ENCODE data around the gene CD8B2.
A peak's percentile ranks its signal among the peaks of the same experiment; 100 is the strongest.
"Not testable (repeated sequence)": the region's sequence is repeated elsewhere in the genome, so short reads cannot be mapped to it uniquely, and the experiment has no call there.

The CD8B2 gene

DNA sequence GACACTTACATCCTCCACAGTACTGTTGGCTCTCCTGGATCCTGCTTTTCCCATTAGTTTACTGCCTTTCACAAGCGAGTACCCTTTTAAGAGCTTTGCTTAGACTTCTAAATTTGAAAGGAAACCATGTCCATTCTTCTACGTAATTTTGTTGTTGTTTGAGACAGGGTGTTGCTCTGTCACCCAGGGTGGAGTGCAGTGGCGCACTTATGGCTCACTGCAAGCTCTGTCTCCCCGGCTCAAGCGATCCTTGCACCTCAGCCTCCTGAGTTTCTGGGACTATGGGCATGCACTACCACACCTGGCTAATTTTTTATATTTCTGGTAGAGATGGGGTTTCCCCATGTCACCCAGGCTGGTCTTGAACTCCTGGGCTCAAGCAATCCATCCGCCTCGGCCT lies 24.8 kb downstream of the CD8B2 start:
- DNase-seq (ENCODE audit: low read depth) = peak; percentile 6

DNA sequence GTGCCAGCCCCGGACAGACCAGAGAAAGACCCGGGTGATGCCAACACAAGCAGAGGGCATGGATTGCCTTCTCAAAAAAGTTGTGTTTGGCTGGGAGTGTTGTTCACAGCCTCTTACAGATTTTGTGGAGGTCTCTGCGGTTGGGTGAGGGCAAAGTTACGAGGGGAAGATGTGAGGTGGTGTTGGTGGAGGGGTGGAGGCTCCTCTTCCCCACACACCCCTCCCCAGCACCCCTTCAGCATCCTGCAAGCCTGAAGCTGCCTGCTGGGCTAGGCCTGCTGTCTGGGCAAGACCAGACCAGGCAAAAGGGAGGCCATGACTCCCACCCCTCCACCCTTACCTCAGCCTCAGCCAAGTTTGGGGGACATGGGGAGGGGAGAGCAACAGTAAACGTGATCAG lies 26.2 kb downstream of the CD8B2 start:
- not testable (repeated sequence) for DNase-seq (ENCODE audit: low read depth)

DNA sequence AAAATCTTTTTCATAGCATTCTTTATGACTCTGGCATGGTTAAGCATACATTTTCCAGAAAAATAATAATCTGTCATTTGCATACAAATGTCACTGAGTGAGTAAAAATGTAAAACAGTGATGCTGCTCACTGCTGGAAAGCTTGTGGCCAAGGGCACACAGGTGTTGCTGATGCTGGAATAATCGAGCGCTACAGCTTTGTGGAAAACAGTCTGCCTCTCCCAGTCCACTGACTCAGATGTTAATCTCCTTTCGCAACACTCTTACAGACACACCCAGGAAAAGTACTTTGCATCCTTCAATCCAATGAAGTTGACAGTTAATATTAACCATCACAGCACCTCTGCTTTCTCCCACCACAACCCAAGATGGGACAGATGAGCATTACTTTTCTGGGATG lies 27.7 kb downstream of the CD8B2 start:
- peak; percentile 3 for DNase-seq (ENCODE audit: low read depth)

DNA sequence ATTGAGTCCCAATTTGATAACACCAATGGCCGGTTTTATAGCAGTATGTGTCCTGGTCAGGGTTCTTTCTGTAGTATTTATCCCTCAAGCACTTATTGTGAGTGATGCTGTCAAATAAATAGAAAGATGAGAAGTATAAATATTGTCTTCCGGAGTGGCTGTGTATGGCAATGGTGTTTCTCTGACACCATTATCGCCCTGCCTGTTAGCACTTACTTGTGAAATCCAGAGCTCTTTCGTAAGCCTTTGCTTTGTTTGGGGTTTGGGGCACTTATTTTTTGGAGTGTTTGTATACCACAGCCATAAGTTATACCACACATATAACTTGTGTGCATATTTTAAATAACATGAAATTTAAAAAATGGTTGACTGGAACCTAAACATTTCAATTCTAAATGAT lies 29.3 kb downstream of the CD8B2 start:
- no peak for DNase-seq (ENCODE audit: low read depth)

DNA sequence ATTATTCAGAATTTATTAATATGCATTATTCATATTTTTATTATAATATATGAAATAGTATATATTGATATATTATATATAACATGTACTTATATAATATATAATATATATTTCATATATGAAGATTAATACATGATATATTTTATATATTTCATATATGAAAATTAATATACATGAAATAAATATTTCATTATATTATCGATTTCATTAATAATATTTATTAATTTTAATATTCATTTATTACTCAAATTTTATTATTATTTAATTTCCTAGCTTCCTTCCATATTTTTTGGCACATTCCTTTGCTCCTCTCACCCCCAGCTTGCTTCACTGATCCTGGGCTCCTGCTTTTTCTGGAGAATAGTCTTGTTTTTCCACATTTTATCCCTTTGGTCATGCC lies 29.7 kb downstream of the CD8B2 start:
- DNase-seq (ENCODE audit: low read depth) = no peak

DNA sequence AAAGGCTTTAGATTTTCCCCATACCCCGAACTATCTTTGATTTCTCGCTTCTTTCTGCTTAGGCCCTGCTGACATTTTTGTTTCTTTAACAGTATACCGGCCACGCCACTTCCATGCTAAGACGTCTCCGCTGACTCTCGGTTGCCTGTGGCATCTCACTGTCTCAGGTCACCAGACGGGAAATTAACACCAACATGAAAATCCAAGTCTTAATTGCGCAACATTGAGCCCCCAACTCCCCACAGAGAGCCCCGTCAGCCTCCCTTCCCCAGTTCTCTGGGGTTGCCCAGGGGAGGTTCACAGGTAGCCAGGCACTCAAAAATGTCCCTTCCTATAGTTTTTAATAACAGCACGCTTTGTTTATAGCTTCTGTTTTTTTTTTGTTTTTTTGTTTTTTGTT lies 30.2 kb downstream of the CD8B2 start:
- DNase-seq (ENCODE audit: low read depth) = no peak

DNA sequence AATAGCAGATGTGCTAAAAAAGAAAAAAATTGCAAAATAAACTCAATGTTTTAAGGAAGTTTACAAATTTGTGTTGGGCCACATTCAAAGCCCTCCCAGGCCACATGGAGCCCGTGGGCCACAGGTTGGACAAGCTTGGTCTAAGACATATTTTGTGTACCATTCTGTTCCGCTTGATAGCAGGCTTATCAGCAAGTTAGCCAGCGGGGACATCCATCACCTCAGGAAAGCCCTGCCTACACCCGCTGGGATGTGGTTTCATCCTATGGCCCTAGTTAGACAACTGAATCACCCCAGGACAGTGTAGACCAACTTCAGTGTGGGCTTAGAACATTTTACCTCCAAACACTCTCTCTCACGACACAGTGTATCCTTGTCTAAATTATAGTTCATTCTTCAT lies 32.6 kb downstream of the CD8B2 start:
- no peak for DNase-seq (ENCODE audit: low read depth)

DNA sequence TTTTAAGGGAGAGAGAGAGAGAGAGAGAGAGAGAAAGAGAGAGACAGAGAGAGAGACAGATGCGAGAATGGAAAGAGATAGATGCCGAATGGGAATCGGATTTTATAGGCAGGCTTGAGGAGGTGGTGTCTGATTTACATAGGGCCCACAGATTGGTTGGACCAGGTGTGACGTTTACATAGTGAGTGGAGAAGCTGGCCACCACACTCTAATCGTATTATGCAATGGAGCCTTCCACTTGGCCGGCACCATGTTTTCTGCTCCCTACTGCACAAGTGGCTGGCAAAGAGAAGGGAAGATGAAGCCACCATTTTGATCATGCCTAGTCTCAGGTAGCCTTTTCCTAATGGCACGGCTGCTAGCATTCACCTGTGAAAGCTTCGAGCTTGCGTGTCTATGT lies 33.9 kb downstream of the CD8B2 start:
- no peak for DNase-seq (ENCODE audit: low read depth)

DNA sequence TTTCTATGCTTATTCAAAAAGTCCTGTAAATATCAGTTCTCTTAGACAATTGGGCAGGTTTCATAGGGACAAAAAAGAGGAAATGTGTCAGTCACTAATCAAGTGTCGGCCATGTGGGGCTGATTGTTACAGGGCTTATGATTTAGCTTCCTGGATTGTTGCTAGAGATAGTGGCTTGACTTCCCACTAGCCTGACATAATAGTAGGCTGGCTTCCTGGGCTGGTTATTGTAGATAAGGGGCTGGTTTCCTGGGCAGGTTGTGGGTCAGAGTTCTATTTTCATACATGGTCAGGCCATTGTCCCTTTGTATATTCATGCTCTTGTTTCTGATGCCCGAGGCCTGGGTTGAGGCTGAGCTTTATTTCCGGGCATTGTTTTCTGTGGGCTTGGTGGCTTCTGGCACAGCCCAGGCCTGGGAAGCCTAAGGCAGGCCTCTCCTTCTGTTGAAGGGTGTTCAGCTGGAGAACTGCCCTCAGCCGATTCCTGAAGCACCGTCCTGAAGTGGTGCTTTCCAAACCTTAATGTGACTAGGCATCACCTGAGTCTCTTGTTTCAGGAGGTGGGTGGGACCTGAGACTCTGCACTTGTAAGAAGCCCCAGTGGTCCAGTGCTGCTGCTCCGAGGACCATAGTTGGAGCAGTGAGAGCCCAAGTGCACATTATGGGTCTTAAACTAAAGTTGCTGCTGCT lies 37.0 kb downstream of the CD8B2 start:
- no peak for DNase-seq (ENCODE audit: low read depth)

DNA sequence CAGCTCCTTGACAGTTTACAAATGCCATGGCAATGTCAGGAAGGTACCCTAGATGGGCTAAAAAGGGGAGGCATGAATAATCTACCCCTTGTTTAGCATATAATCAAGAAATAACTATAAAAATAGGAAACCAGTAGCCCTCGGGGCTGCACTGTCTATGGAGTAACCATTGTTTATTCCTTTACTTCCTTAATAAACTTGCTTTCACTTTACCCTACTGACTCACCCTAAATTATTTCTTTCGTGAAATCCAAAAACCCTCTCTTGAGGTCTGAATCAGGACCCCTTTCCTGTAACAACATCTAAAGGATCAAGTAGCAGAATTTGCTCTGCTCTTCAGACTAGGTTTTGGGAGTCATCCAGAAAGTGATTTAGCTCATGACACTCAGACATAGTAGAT lies 43.7 kb downstream of the CD8B2 start:
- DNase-seq (ENCODE audit: low read depth) = no peak

DNA sequence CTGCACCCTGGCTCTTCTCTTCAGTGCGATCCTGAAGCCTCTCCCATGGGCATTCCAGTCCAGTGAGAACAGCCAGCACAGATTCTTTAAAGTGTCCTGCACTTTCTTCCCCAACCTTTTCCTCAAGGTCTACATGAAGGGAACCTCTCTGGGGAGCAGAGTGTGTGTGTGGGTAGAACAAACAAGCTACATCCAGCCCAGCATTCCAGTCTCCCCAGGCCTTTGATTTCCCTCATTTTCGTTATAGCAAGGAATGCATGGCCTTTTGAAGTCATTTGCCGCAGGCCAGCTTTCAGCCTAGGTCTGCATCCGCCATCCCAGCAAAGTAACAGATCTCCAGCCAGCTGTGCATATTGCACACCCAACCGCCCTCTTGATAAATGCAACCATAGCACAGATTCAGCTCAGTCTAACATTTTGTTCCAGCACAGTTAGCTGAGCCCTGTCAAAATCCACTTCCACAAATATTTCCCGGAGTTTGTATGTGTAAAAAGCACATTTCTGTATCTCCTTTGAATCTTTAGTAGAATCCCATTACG lies 44.6 kb downstream of the CD8B2 start:
- no peak for DNase-seq (ENCODE audit: low read depth)

DNA sequence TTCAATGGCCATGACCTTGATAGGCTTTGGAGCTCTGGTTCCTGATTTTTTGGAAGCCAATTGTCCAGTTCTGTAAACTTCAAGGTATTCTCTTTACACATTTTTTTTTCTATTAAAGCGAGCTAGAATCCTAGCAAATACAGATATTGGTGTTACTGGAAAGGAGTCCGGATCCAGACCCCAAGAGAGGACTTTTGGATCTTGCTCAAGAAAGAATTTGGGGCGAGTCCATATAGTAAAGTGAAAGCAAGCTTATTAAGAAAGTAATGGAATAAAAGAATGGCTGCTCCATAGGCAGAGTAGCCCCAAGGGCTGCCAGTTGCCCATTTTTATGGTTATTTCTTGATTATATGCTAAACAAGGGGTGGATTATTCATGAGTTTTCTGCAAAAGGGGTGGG lies 45.1 kb downstream of the CD8B2 start:
- DNase-seq (ENCODE audit: low read depth) = no peak

DNA sequence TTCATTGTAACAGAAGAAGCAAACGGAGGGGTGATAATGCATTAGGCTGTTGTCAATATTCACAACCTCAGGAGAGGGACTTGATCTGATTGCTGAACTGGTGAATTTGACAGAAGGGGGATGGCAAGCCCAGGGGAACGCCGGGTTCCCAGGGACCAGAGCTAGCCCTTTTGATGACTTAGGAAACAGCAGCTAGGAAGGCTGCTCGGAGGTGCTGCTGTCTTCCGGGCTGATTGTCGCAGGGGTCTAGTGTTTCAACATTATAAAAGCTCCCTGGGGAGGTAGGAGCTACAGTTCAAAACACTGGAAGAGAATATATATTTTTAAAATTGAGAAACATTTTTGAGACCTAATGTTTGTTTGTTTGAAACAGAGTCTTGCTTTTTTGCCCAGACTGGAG lies 47.3 kb downstream of the CD8B2 start:
- no peak for DNase-seq (ENCODE audit: low read depth)

DNA sequence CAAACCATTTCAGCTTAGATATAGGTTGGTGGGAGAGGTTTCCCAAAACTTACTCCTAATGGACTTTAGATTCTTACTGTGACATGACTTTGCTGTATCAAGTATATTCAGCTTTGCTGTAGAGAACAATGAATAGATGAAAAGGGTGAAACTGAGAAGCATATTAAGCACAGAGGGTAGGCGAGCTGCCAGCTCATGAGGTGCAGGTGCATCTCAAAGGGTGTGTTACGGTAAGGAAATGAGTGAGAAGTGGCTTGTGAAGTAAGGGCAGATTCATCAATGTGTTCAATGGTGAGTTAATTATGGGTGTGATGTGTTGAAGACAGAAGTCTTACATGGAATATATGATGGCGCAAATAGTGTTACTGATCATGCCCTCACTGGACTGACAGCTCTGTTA lies 49.3 kb downstream of the CD8B2 start:
- DNase-seq (ENCODE audit: low read depth) = no peak

DNA sequence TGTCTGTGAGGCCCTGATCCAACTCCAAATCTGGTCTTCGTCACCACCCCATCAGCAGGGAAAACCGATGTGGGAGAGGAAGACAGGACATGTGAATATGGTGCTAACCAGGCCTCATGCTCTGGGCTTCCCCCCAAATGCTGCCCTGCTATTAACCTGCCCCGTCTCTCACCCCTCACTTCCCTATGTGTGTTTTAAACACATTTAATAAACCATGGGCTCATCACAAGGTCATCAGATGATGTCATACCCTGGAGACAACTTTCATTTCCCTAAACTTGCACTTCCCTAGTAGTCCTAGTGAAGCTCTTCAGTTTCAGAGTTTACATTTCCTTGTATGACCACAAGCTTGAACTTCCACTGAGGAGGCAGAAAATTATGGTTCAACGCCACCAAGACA lies 49.9 kb downstream of the CD8B2 start:
- no peak for DNase-seq (ENCODE audit: low read depth)

DNA sequence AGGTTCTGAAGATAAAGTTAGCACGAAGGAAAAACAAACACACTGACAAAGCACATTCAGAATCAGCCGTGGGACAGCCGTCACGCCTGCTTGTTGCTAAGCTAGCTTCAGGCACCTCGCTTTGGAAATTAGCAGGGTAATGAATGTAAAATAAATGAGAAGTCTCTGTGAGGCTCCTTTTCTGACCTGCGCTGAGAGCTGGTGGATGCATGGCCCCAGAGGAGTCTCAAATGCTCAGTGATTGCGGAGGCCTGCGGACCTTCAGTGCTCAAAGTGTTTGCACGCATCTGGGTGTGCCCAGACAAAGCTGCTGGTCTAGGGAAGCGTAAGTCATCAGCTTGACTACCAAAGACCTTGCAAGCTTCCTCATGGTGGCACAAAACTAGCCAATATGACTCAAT lies 50.6 kb downstream of the CD8B2 start:
- no peak for DNase-seq (ENCODE audit: low read depth)

DNA sequence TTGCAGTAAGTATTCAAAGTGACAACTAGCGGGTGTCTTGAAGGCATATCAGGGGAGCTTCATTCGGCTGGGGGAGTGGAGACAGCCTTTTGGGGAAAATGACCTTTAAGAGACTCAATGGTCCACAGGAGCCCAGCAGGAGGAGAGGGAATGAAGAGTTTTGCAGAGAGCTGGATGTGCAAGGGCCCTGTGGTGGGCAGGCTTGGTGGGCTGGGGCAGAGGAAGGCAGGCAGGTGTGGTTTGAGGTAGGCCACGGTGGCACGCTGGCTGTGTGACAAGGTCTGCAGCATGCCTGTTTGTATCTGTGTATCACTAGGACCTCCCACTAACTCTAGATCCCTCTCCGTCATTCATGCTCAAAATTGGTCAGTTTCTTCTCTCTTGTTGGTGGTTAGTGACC lies 53.7 kb downstream of the CD8B2 start:
- DNase-seq (ENCODE audit: low read depth) = no peak

DNA sequence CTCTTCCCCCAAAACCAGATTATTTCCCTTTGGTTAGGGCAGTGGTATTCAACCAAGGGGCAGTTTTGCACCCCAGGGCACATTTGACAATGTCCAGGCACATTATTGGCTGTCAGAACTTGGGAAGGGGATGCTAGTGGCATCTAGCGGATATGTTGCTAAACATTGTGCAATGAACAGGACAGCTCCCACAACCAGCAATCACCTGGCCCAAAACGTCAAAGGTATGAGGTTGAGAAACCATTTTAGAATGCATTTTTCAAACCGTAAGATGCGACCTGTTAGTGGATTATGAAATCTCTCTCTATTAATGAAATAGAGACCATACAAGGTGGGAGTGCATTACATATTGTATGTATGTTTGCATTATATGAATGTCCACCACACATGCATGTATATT lies 54.2 kb downstream of the CD8B2 start:
- DNase-seq (ENCODE audit: low read depth) = no peak

DNA sequence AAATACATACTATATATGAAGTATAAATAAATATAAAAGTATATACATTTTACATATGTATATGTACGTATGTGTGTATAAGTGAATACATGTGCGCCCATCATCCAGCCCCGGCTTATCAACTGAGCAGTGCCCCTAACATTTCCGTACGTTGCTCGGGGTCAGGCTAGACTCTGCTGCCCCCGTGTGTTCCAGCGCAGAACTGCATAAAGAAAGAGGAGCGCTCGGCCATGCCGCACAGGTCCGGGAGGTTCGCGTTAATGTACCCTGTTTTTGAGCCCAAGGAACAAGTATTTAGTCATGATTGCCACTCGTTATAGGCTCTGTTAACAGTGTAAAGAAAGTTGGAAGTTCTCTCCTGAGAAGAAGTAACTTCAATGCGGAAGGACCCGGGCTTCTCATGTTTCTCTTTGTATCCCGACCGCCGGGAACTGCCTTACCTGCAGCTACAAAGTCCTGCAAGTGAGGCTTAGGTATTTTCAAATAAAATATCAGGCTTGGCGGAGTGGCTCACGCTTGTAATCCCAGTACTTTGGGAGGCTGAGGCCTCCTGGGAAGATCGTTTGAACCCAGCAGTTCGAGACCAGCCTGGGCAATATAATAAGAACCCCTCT lies 55.7 kb downstream of the CD8B2 start:
- peak; percentile 6 for DNase-seq (ENCODE audit: low read depth)

DNA sequence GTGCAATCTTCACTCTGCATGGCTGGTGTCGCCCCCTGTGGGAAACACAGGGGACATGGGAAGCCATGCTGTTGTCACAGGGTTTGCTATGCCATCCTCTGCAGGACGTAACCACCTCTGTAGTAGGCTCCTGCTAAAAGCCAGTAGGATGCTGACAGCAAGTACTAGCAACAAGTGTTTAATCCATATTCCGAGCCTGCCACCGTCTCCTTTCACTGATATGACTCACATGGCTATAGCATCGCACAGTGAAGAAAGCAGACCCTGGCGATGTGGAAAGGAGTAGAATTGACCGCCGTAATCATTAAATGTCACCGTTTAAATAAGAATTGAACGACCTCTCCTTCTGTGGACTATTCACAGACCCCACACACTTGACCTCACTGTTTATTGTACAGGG lies 57.8 kb downstream of the CD8B2 start:
- DNase-seq (ENCODE audit: low read depth) = no peak

DNA sequence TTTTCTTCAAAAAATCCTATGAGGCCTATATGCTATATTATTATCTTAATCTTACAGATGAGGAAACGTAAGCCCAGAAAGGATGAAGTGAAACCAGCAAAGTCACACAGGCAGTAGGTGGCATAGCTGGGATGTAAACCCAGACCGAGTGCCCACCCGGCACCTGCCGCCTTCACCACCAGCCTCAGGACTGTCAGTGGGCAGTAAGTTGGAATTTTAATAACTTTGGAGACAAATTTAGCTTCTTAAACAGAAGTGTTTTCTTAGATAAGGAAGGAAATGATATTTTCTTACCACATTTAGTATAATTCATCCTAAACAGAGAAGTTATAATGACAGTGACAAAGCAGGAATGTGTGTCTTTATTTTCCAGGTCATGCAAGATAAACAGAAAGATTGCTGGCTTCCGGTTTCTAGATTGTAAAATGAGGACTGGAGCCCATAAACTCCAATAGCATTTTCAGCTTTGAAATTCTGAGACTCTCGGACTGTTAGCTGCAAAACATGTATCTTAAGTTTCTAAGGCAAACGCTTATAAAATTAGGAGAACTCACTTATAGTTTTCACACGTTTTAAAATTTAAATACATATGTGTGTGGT lies 59.3 kb downstream of the CD8B2 start:
- DNase-seq (ENCODE audit: low read depth) = no peak

DNA sequence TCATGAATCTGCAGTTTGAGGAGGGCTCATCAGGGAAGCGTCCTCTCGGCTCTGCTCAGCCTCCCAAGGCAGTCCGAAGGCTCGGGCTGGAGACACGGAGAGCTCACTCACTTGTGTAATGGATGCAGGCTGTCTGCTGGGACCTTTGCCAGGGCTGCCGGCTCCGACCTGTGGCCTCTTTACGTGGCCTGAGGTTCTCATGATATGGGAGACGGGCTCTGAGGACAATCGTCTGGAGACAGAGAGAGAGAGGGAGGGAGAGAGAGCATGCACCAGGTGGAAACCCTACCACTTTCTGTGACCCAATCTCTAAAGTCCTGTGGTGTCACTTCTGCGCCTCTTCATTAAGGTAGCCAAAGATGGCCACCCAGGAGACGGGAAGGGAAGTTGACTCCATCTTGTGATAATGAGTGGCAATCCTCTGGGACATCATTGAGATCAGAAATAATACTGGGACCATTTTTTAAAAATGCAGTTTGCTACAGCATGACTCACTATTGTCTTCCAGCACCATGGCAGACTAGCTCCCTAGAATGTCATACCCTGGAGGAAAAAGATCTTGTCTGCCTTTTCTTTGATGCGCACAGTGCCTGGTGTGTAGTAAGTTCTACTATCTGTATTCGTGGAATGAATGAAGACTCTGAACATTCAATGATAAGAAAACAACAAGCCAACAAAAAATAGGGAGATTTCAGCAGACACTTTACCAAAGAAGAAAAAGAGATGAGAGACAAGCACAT lies 60.2 kb downstream of the CD8B2 start:
- no peak for DNase-seq (ENCODE audit: low read depth)
